HG03045 (cell line): ENCODE data around the gene PLEKHG4B.
"Not testable (repeated sequence)": the region's sequence is repeated elsewhere in the genome, so short reads cannot be mapped to it uniquely, and the experiment has no call there.

Source experiments
- ATAC-seq: cut with Tn5 transposase; IDR thresholded peaks from one replicate; pipeline ENCODE4 v1.9.1; 2021; ENCODE audit warnings: mild to moderate bottlenecking, moderate library complexity; ENCODE audit not compliant: unreplicated experiment

The PLEKHG4B gene

DNA sequence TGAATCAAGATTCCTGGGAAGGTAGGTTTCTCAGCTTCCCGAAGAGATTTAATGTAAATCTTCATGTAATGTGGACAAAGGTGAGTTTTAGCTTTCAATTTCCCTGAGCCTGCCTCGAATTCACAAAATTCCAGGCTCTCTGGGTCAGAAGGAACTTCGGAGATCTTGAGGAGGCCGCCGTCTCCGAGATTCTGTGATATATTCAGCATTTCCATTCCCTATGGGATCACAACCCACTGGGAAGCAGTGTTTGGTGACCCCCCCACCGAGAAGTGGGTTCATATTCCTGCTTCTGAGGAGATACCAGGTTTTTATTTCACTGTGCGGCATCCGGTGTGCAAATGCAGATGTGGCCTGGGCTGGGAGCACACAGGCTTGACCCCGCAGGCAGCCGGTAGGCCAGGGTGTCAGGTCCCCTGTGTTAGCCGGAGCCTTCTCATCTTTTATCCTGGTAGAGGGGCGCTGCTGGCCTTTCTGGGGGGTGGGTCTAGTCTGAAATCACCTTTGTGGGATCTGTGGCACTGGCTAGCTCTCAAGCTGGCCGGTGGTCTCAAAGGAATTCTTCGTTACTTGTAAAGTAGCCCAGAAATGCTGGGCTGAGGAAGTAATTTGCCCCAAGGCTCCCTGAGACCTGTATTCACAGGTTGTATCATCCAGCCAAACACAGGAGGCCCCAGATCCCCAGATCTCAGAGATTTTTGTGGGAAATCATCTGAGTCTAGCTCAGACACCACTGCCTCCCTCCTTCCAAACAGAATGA lies 1.4 kb downstream of the PLEKHG4B start:
- no peak for ATAC-seq

DNA sequence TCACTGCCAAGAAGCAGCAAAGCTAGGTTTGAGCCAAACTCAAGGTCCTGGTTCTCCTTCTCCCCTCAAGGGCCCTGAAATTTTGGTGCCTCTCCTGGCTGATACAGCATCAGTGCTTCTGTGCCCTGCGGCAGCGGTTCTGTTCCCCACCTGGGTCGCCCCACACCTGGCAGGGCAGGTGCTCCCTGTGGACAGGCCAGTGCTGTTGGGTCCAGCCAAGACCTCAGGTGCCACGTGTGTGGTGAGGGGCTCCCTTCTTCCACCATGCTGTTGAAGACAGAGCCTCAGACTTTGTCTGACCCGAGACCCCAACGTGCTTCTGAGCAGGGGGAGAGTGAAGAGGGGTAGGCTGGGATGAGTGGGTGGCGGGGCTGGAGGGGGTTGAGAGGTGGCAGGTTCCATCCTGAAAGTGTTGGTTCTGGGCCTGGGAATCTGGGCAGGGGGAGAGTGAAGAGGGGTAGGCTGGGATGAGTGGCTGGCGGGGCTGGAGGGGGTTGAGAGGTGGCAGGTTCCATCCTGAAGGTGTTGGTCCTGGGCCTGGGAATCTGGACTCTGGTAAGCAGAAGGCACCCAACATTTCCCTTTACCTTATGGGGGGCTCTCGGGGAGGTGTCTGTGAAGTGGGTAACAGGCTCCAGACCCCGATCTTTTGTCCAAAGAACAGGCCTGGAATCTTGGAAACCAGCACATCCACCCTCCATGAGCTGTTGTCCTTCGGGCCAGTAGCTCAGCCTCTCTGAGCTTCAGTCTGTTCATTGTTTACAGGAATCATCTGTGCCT lies 2.3 kb downstream of the PLEKHG4B start:
- ATAC-seq: no peak

DNA sequence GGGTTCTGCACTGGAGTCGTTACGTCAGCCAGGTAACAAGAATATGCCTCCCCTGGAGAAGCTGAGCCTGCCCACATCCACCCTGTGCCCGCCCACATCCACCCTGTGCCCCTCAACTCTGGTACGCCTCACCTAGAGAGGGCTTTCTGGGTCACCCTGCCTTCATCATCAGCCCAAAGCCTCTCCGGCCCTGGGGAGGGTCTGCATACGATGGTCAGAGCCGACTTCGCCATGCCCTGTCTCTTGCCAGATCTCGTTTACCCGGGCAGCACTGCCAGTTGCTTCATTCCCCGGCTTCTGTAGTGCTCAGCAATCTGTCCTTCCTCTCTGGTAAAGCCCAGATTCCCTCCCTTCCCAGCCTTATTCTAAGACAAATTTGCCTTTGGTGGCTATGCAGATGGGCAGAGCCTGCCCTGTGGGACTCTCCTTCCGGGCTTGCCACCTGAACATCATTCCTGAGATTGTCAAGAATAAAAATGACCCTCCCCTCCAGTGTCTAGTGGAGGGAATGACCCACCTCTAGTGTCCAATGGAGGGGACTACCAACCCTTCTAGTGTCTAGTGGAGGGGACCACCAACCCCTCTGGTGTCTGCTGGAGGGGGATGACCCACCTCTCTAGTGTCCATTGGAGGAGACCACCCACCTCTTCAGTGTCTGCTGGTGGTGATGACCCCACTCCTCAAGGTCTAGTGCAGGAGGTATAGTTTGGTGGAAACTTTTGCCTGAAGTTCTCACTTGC lies 3.4 kb downstream of the PLEKHG4B start:
- no peak for ATAC-seq

DNA sequence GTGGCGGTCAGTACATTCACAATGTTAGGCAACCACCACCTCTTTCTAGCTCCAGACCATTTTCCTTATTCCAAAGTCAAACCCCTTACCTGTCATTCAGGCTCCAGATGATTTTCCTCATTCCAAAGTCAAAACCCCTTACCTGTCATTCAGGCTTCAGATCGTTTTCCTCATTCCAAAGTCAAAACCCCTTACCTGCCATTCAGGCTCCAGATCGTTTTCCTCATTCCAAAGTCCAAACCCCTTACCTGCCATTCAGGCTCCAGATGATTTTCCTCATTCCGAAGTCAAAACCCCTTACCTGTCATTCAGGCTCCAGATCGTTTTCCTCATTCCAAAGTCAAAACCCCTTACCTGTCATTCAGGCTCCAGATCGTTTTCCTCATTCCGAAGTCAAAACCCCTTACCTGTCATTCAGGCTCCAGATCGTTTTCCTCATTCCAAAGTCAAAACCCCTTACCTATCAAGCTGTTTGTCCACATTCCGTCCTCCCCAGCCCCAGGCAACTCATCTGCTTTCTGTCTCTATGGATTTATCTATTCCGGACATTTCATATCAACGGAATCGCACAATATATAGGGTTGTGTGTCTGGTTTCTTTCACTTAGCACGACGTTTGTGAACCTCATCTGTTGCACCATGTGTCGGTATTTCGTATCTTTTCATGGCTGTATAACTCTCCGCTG lies 5.2 kb downstream of the PLEKHG4B start:
- ATAC-seq: no peak

DNA sequence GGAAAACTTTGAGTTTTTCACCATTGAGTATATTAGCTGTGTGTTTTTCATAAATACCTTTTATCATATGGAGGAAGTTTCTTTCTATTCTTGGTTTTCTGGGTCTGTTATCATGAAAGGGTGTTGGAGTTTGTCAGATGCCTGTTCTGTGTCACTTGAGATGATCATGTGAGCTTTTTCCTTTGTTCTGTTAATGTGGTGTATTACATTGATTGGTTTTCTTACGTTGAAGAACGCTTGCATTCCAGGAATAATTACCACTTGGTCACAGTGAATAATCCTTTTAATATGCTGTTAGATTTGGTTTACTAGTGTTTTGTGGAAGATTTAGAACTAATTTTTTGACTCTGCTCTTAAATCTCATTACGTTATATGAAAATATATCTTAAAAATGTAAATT lies 7.8 kb downstream of the PLEKHG4B start:
- no peak for ATAC-seq

DNA sequence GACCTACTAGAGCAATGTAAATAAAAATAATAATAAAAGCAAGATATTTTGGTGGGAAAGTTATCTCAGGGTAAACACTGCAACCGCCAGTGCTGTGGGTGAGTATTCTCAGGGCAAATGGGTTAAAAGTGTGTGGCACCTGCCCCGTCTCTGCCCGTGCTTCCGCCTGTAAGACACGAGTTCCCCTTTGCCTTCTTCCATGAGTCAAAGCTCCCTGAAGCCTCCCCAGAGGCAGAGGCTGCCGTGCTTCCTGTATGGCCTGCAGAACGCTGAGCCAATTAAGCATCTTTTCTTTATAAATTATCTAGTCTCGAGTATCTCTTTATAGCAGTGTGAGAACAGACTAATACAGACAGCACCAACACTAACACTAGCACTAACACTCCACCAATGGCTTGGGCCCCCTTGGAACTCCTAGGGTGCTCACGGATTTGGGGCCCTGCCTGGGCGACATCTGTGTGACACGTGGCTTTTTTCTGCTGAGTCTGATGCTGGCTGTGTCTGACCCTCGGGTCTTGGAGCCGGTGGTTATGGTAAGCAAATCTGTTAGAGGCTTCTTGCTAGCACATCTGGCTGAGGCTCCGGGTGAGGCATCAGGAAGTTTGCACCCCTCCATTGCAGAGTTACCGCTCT lies 10.6 kb downstream of the PLEKHG4B start:
- ATAC-seq: no peak

DNA sequence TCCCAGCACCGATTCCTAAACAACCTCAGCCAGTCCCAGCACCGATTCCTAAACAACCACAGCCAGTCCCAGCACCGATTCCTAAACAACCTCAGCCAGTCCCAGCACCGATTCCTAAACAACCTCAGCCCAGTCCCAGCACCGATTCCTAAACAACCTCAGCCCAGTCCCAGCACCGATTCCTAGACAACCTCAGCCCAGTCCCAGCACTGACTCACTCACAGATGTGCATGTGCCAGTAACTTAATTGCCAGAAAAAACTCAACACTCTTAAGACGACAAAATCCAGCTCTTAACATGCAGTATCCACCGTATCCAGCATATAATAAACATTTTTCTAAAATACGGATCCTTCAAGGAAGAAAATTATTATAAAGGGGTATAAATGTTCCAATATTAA lies 12.1 kb downstream of the PLEKHG4B start:
- ATAC-seq: not testable (repeated sequence)

DNA sequence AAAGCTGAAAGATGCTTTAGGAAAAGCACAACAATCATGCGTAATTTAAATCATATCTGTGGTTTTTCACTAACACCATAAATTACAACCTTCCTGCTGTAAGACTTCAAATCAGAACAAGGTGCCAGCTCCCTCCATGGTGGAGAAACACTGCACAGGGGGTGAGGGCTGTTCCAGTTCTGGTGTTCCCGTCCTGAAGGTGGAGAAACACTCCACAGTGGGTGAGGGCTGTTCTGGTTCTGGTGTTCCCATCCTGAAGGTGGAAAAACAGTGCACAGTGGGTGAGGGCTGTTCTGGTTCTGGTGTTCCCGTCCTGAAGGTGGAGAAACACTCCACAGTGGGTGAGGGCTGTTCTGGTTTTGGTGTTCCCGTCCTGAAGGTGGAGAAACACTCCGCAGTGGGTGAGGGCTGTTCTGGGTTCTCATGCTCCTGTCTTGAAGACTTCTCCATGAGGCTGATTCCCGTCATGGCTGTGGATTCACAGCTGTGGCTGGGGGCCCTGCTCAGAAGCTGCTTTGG lies 12.9 kb downstream of the PLEKHG4B start:
- no peak for ATAC-seq

DNA sequence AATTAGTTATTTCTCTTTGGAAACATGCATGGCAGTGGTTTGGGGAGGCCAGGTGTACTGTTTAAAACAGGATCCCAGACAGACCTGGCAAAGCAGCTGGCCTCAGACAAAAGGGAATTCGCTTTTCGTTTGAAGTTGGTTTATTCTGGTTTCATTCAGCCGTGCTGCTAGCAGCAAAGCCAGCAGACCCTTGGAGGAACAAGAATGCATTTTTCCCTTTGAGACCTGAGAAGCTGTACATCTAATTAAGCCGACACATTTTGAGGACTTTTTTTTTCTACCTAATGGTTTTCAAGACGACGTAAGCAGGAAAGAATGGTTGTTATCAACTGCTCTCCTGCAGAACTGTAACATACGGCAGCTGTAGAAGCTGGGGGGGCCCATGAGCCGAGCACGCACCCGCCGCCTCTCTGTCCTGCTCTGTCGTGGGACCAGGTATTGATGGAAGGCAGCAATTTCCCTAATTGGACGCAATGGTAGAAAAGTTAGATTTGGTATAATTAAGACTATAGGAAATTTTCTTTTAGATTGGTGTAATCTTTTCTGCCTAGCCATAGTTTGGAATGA lies 13.6 kb downstream of the PLEKHG4B start:
- no peak for ATAC-seq

DNA sequence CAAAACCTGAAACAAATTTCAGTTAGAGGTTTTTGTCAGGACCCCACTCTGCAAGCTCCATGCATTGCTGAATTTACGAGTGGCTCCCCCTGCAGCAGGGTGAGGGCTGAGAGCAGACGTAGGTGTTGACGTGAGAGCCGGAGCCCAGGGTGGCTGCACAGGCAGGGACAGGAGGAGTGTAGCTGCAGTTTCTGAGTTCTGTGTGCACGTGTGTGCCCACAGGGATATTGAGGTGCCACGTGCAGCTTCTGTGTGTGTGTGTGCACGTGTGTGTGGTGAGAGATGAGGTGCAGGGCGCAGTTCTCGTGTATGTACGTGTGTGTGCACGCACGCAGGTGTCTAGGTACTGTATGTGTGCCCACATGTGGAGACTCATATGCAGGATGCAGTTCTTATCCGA lies 14.6 kb downstream of the PLEKHG4B start:
- no peak for ATAC-seq

DNA sequence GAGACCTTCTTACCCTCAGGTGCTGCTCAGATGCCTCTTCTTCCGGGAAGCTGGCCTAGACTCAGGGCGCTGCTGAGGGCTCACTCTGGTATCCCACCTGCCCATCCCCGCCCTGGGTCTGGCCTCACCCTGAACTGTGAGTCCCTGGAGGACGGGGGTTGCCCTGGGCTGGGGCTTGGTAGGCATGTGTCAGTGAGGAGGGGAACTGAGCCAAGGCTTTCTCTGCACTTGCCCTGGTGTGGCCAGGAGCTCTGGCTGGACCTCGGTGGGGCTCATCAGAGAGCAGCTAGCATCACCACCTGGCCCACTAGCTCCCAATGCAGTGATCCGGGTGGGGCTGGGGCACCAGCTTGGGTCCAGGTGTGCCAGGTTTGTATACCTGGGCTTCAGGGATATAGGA lies 15.6 kb downstream of the PLEKHG4B start:
- ATAC-seq: no peak

DNA sequence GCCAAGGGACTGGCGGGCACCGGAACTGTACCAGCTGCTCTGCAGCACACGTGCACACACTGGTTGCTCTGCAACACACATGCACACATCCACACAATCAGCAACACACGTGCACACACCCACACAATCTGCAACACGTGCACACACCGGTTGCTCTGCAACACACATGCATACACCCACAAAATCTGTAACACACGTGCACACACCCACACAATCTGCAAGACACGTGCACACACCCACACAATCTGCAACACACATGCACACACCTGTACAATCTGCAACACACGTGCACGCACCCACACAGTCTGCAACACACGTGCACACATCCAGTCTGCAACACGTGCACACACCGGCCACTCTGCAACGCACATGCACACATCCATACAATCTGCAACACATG lies 17.9 kb downstream of the PLEKHG4B start:
- no peak for ATAC-seq

DNA sequence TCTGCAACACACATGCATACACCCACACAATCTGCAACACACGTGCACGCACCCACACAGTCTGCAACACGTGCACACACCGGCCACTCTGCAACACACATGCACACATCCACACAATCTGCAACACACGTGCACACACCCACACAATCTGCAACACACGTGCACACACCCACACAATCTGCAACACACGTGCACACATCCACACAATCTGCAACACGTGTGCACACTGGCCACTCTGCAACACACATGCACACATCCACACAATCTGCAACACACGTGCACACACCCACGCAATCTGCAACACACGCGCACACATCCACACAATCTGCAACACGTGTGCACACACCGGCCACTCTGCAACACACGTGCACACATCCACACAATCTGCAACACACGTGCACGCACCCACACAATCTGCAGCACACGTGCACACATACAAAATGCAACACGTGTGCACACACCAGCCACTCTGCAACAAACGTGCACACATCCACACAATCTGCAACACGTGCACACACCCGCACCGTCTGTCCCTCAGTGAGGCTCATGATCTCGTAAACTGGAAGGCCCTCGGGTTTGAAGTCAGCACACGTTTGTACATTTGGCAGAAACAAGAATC lies 18.4 kb downstream of the PLEKHG4B start:
- ATAC-seq: no peak

DNA sequence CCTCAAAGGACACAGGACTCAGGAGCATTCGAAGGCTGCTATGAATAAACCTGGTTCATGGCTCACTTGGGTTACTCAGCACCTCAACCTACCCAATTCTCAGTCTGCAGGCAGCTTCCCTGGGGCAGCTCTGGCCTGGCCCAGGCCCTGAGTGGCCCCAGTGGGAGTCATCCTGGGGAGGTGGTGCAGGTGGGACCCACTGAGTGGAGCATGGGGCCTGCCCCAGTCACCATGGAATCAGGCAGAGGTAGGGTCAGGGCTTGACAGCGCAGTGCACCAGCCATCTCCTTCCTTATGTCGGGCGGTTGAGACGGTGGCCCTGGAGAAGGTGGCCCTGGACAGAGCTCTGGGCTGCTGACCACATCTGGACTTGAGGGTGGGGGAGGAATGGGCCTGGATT lies 19.2 kb downstream of the PLEKHG4B start:
- no peak for ATAC-seq

DNA sequence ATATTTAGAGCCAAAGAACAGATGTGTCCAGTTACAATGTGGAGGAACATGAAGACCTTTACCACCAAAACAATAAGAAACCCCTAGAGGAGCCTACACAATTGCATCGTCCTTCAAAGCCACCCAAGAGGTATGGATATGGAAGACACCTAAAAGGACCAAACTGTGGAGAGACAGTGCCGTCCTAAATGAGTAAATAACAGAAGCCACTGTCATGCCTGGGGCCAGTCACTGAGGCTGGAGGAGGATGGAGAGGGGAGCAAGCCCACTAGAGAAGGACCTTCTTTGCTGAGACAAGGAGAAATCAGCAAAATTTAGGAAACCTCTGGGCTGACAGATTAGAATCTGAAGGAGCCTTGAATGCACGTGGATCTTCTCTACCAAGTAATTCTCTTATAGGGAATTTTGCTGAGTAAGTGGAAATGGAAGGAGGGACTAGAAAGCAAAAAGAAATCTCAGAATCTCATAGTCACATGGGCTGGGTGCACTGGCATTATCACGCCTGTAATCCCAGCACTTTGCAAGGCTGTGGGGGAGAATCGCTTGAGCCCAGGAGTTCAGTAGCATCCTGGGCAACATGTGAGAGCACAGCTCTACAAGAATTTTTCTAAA lies 27.6 kb downstream of the PLEKHG4B start:
- no peak for ATAC-seq

DNA sequence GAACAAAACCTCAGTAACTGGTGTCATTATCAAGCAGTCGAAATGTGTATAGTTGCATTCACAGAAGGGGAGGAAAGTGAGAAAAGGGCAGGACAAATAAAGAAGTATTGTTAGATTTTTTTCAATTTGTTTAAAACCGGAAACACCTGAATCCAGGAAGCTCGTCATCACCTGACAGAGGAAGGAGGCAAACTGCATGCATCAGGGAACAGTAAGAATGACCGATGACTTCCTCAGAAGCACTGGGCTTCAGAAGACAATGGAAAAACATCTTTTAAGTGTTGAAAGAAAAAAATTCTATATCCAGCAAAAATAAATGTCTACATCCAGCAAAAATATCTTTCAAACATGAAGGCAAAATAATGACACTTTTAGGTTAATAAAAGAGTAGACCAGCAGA lies 29.5 kb downstream of the PLEKHG4B start:
- ATAC-seq: no peak

DNA sequence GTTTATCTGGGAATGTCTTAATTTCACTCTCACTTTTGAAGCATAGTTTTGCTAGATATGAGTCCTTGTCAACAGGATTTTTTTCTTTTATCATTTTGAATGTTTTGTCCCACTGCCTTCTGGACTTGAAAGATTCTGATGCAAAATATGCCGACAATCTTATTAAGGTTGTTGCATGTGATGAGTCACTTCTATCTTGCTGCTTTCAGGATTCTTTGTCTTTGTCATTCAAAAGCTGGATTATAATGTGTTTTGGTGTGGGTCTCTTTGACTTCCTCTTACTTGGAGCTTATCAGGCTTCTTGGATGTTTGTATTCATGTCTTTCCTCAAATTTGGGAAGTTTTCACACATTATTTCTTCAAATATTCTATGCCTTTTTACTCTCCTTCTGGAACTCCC lies 33.8 kb downstream of the PLEKHG4B start:
- ATAC-seq: no peak

DNA sequence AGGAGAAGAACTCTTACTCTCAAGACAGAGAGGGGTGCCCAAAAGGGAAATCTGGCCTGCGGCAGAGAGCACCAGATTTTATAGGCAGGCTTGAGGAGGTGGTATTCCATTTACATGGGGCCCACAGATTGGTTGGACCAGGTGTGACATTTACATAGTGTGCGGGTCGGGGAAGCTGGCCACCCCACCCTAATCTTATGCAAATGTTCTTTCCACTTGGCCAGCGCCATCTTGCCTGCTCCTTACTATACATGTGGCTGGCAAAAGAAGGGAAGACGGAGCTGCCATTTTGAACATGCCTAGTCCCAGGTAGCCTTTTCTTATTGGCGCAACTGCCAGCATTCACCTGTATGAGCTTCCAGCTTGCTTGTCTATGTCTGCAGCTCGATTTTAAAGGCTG lies 34.8 kb downstream of the PLEKHG4B start:
- no peak for ATAC-seq

DNA sequence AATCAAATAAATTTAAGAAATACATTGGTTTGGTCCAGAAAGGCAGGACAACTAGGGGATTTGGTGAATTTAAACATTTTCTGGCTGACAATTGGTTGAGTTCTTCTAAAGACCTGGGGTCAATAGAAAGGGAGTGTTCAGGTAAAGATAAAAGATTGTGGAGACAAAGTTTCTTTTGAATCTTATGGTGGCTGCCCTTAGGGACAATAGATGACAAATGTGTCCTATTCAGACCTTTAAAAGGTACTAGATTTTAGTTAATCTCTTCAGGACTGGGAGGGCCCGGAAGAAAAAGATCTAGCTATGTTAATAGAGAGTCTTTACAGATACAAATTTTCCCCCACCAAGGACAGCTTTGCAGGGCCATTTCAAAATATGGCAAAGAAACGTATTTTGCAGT lies 35.9 kb downstream of the PLEKHG4B start:
- ATAC-seq: no peak
